Central memory CD8-positive, alpha-beta T cell (primary cell): ENCODE measurements around the gene EXOSC5.
"Not testable (repeated sequence)": the region's sequence is repeated elsewhere in the genome, so short reads cannot be mapped to it uniquely, and the experiment has no call there.

Source experiments
- ATAC-seq: fragments of 150-1000 bp; cut with Tn5 transposase; replicated peaks from 2 replicates; pipeline ENCODE4 v1.10.0; 2022; ENCODE audit warnings: mild to moderate bottlenecking, moderate FRiP score, moderate number of reproducible peaks; ENCODE audit not compliant: poor library complexity, severe bottlenecking; ENCODE audit errors: extremely low read depth
- DNase-seq, 2 donors: peaks; one replicate each; pipeline ENCODE4 v3.0.0; 2021; ENCODE audit warnings: low spot score in 2 of 2
- H3K27ac Mint-ChIP-seq: one replicate; pipeline ENCODE4 v1.8.0; 2022; ENCODE audit warnings: low read depth, mild to moderate bottlenecking, moderate library complexity, mixed read lengths
- H3K27me3 Mint-ChIP-seq: one replicate; pipeline ENCODE4 v1.8.0; 2022; ENCODE audit warnings: mixed read lengths
- H3K36me3 Mint-ChIP-seq: one replicate; pipeline ENCODE4 v1.8.0; 2022; ENCODE audit warnings: mild to moderate bottlenecking, moderate library complexity, mixed read lengths; ENCODE audit not compliant: insufficient read depth
- H3K4me1 Mint-ChIP-seq: one replicate; pipeline ENCODE4 v1.8.0; 2022; ENCODE audit warnings: mixed read lengths
- H3K4me3 Mint-ChIP-seq: one replicate; pipeline ENCODE4 v1.8.0; 2022; ENCODE audit warnings: mild to moderate bottlenecking, moderate library complexity, mixed read lengths
- H3K9me3 Mint-ChIP-seq: one replicate; pipeline ENCODE4 v1.8.0; 2022; ENCODE audit warnings: mixed read lengths

EXOSC5 gene

GRCh38 chr19:41410336-41411054 lies 13.3 kb upstream of the EXOSC5 start:
- Mint-ChIP-seq H3K4me1 (peaks cover 20% of the 10 kb centered on the region), H3K27ac (no peak overlapping the region), H3K36me3 (peaks cover 15% of the 10 kb centered on the region), H3K4me3 (no peak overlapping the region), H3K9me3 (no peaks in the 10 kb centered on the region), H3K27me3 (no peaks in the 10 kb centered on the region)
- no peak for ATAC-seq
- no peak for DNase-seq

- H3K9me3 Mint-ChIP-seq = no peaks in the 10 kb centered on the region
- no peak for DNase-seq
- no peak overlapping the region for H3K27ac Mint-ChIP-seq
- ATAC-seq = no peak
- H3K27me3 Mint-ChIP-seq = no peaks in the 10 kb centered on the region
- peaks cover 11% of the 10 kb centered on the region for H3K36me3 Mint-ChIP-seq
- peaks cover 20% of the 10 kb centered on the region for H3K4me1 Mint-ChIP-seq
- H3K4me3 Mint-ChIP-seq = no peak overlapping the region
Observed at GRCh38 chr19:41409288-41409687, 12.1 kb upstream of the EXOSC5 start.

GRCh38 chr19:41408846-41409245 lies 11.7 kb upstream of the EXOSC5 start:
- H3K27ac Mint-ChIP-seq, H3K4me3 Mint-ChIP-seq, H3K9me3 Mint-ChIP-seq, DNase-seq, ATAC-seq, H3K36me3 Mint-ChIP-seq, H3K27me3 Mint-ChIP-seq: not testable (repeated sequence)
- peaks cover 20% of the 10 kb centered on the region for H3K4me1 Mint-ChIP-seq

- no peak for ATAC-seq
- H3K4me1 Mint-ChIP-seq = peaks cover 25% of the 10 kb centered on the region
- no peak for DNase-seq
- H3K4me3 Mint-ChIP-seq = no peak overlapping the region
- H3K9me3 Mint-ChIP-seq = no peaks in the 10 kb centered on the region
- no peaks in the 10 kb centered on the region for H3K27me3 Mint-ChIP-seq
- H3K36me3 Mint-ChIP-seq = peaks cover 10% of the 10 kb centered on the region
- H3K27ac Mint-ChIP-seq = no peak overlapping the region
Observed at GRCh38 chr19:41408256-41408655, 11.1 kb upstream of the EXOSC5 start.

- H3K4me3 Mint-ChIP-seq = no peak overlapping the region
- H3K9me3 Mint-ChIP-seq = no peaks in the 10 kb centered on the region
- no peak overlapping the region for H3K27ac Mint-ChIP-seq
- no peak for DNase-seq
- ATAC-seq = no peak
- H3K36me3 Mint-ChIP-seq = peaks cover 11% of the 10 kb centered on the region
- peaks cover 30% of the 10 kb centered on the region for H3K4me1 Mint-ChIP-seq
- no peaks in the 10 kb centered on the region for H3K27me3 Mint-ChIP-seq
Observed at GRCh38 chr19:41407271-41407670, 10.1 kb upstream of the EXOSC5 start.

GRCh38 chr19:41405776-41406175 lies 8.6 kb upstream of the EXOSC5 start:
- Mint-ChIP-seq H3K27ac (no peak overlapping the region), H3K27me3 (no peaks in the 10 kb centered on the region), H3K4me1 (peaks cover 37% of the 10 kb centered on the region), H3K36me3 (peaks cover 10% of the 10 kb centered on the region), H3K4me3 (no peak overlapping the region), H3K9me3 (no peaks in the 10 kb centered on the region)
- ATAC-seq (no peak), DNase-seq (no peak)

- Mint-ChIP-seq H3K27me3 (no peaks in the 10 kb centered on the region), H3K36me3 (peaks cover 12% of the 10 kb centered on the region), H3K4me3 (no peak overlapping the region), H3K27ac (no peak overlapping the region), H3K4me1 (peaks cover 38% of the 10 kb centered on the region), H3K9me3 (no peaks in the 10 kb centered on the region)
- ATAC-seq (no peak), DNase-seq (no peak)
Observed at GRCh38 chr19:41403181-41403970, 6.2 kb upstream of the EXOSC5 start.

- peaks cover 48% of the 10 kb centered on the region for H3K4me1 Mint-ChIP-seq
- DNase-seq (no peak), ATAC-seq (no peak)
- H3K27ac Mint-ChIP-seq = no peak overlapping the region
- H3K9me3 Mint-ChIP-seq = no peaks in the 10 kb centered on the region
- H3K27me3 Mint-ChIP-seq = no peaks in the 10 kb centered on the region
- H3K36me3 Mint-ChIP-seq = peaks cover 18% of the 10 kb centered on the region
- H3K4me3 Mint-ChIP-seq = no peak overlapping the region
Observed at GRCh38 chr19:41402010-41402409, 4.9 kb upstream of the EXOSC5 start.

GRCh38 chr19:41401483-41401882 lies 4.3 kb upstream of the EXOSC5 start:
- Mint-ChIP-seq H3K9me3 (no peaks in the 10 kb centered on the region), H3K27ac (no peak overlapping the region), H3K27me3 (no peaks in the 10 kb centered on the region), H3K4me1 (peaks cover 45% of the 10 kb centered on the region), H3K4me3 (no peak overlapping the region), H3K36me3 (peaks cover 18% of the 10 kb centered on the region)
- no peak for DNase-seq
- ATAC-seq = no peak

- Mint-ChIP-seq H3K4me3 (peak overlapping the region; percentile 69), H3K36me3 (peaks cover 17% of the 10 kb centered on the region), H3K27ac (peak overlapping the region; percentile 61), H3K4me1 (peaks cover 56% of the 10 kb centered on the region), H3K9me3 (no peaks in the 10 kb centered on the region), H3K27me3 (no peaks in the 10 kb centered on the region)
- DNase-seq (no peak), ATAC-seq (no peak)
Observed at GRCh38 chr19:41399525-41399924, 2.4 kb upstream of the EXOSC5 start.

GRCh38 chr19:41399091-41399490 lies 1.9 kb upstream of the EXOSC5 start:
- H3K9me3 Mint-ChIP-seq = no peaks in the 10 kb centered on the region
- peak overlapping the region; percentile 61 for H3K27ac Mint-ChIP-seq
- no peaks in the 10 kb centered on the region for H3K27me3 Mint-ChIP-seq
- peaks cover 17% of the 10 kb centered on the region for H3K36me3 Mint-ChIP-seq
- DNase-seq (no peak), ATAC-seq (no peak)
- H3K4me3 Mint-ChIP-seq = peak overlapping the region; percentile 100
- peaks cover 56% of the 10 kb centered on the region for H3K4me1 Mint-ChIP-seq

GRCh38 chr19:41398598-41398997 lies 1.4 kb upstream of the EXOSC5 start:
- peak overlapping the region; percentile 100 for H3K4me3 Mint-ChIP-seq
- no peak for ATAC-seq
- no peaks in the 10 kb centered on the region for H3K27me3 Mint-ChIP-seq
- H3K4me1 Mint-ChIP-seq = peaks cover 55% of the 10 kb centered on the region
- no peak for DNase-seq
- H3K36me3 Mint-ChIP-seq = peaks cover 19% of the 10 kb centered on the region
- H3K9me3 Mint-ChIP-seq = no peaks in the 10 kb centered on the region
- peak overlapping the region; percentile 98 for H3K27ac Mint-ChIP-seq

GRCh38 chr19:41398050-41398418 lies 875 bp upstream of the EXOSC5 start:
- Mint-ChIP-seq H3K9me3 (no peaks in the 10 kb centered on the region), H3K27ac (peak overlapping the region; percentile 98), H3K27me3 (no peaks in the 10 kb centered on the region), H3K4me1 (peaks cover 51% of the 10 kb centered on the region), H3K36me3 (peaks cover 16% of the 10 kb centered on the region), H3K4me3 (peak overlapping the region; percentile 100)
- ATAC-seq (no peak), DNase-seq (no peak)
